HepG2 (cell line): Measurements from ENCODE around the gene NDRG3. TPM values are rescaled to one million over a fixed set of nuclear protein-coding genes. Genes with fewer than 3 reads are reported as not detected.
A peak's percentile ranks its signal among the peaks of the same experiment; 100 is the strongest.

ENCODE experiments used
- ATAC-seq: fragments of 200-7000 bp; cut with Tn5 transposase; 3 replicates; pipeline ENCODE4 v1.9.1; 2020; ENCODE audit warnings: mild to moderate bottlenecking, moderate library complexity
- BruUV-seq: library from RNA; stranded (reverse); fragments of 400-500 nt; replicated peaks from 2 replicates; lab custom pipeline; 2021; lab: Mats Ljungman, UMichigan
- CTCF ChIA-PET: fragments of 300-600 bp; formaldehyde crosslinking; extraction: SDS; loops from one replicate; lab custom pipeline; 2021; ENCODE audit warnings: low total read pairs, inconsistent platforms, low intra/inter-chr PET ratio; lab: Yijun Ruan, JAX
- POLR2A ChIA-PET: fragments of 350-600 bp; sonication (Branson Sonifier 250); formaldehyde crosslinking; loops from one replicate; lab custom pipeline; 2020; ENCODE audit warnings: antibody characterized with exemption, inconsistent platforms; lab: Yijun Ruan, JAX
- DNase-seq: peaks from one replicate; pipeline ENCODE4 v3.0.0-alpha.2; 2015; ENCODE audit warnings: low spot score
- FAIRE-seq: peaks from 3 replicates; lab custom pipeline; 2011; peaks lifted over from hg19 to GRCh38; lab: Jason Lieb, UNC
- H2AFZ ChIP-seq: one replicate; pipeline ENCODE4 v1.6.1; 2011; ENCODE audit warnings: low read length, inconsistent platforms
- H3K27ac ChIP-seq: fragments of 300-600 bp; 3 replicates; pipeline ENCODE4 v1.8.0; 2011; ENCODE audit warnings: mixed run types, mild to moderate bottlenecking, mixed read lengths, low read length, inconsistent platforms; ENCODE audit not compliant: insufficient read depth; ENCODE audit errors: extremely low read length
- H3K27me3 ChIP-seq, 2 experiments: fragments of 200-600 bp in 1 of 2; 2 replicates in 1 of 2; 3 replicates in 1 of 2; pipeline versions ENCODE4 v1.6.0 to v1.8.0; 2011; ENCODE audit warnings: low read length in 2 of 2, mild to moderate bottlenecking in 2 of 2, moderate library complexity in 2 of 2, inconsistent platforms in 1 of 2; ENCODE audit not compliant: insufficient read depth in 2 of 2, control insufficient read depth in 1 of 2
- H3K36me3 ChIP-seq, 2 experiments: fragments of 200-600 bp in 1 of 2; replicated peaks in 1 of 2; 2 replicates in 1 of 2; 3 replicates in 1 of 2; pipeline versions ENCODE4 v1.5.1 to v1.8.0; 2011; ENCODE audit warnings: low read length in 2 of 2, inconsistent platforms in 1 of 2; ENCODE audit not compliant: insufficient read depth in 2 of 2, control insufficient read depth in 1 of 2
- H3K4me1 ChIP-seq: 2 replicates; pipeline ENCODE4 v1.5.1; 2012; ENCODE audit warnings: low read length, inconsistent platforms; ENCODE audit not compliant: insufficient read depth
- H3K4me2 ChIP-seq: 2 replicates; pipeline ENCODE4 v1.6.0; 2011; ENCODE audit warnings: low read depth, low read length, inconsistent platforms
- H3K4me3 ChIP-seq, 3 experiments: fragments of 200-600 bp in 1 of 3; sonication (generic), shearing (Covaris generic) in 1 of 3; replicated peaks in 1 of 3; 2 replicates each; pipeline ENCODE4 v1.5.1; 2011 to 2016; ENCODE audit warnings: low read length in 3 of 3, inconsistent platforms in 2 of 3, low read depth in 2 of 3, mild to moderate bottlenecking in 2 of 3, control low read depth in 1 of 3, mixed read lengths in 1 of 3; ENCODE audit not compliant: insufficient read depth in 1 of 3
- H3K79me2 ChIP-seq: one replicate; pipeline ENCODE4 v1.6.1; 2011; ENCODE audit warnings: low read length, inconsistent platforms; ENCODE audit not compliant: insufficient read depth
- H3K9ac ChIP-seq: 2 replicates; pipeline ENCODE4 v1.6.0; 2011; ENCODE audit warnings: mild to moderate bottlenecking, low read depth, low read length, inconsistent platforms; ENCODE audit not compliant: insufficient read depth
- H3K9me3 ChIP-seq: 2 replicates; pipeline ENCODE4 v1.5.1; 2012; ENCODE audit warnings: mild to moderate bottlenecking, low read length
- H4K20me1 ChIP-seq: 2 replicates; pipeline ENCODE4 v1.6.0; 2011; ENCODE audit warnings: inconsistent platforms, mild to moderate bottlenecking, low read length, moderate library complexity; ENCODE audit not compliant: insufficient read depth
- BORCS8-MEF2B ChIP-seq: sonication (generic); formaldehyde crosslinking; IDR thresholded peaks from 2 replicates; pipeline ENCODE4 v1.8.0; 2022; ENCODE audit warnings: mild to moderate bottlenecking, missing genetic modification reagents
- FOXO4 ChIP-seq: sonication (generic); formaldehyde crosslinking; conservative IDR thresholded peaks from 2 replicates; pipeline ENCODE4 v1.8.1; 2023; ENCODE audit warnings: missing genetic modification reagents
- GABPA ChIP-seq, 2 experiments: IDR thresholded peaks; 2 replicates each; pipeline ENCODE4 v1.6.1; 2011 to 2016; ENCODE audit warnings: low read depth in 2 of 2, low read length in 1 of 2, missing biosample characterization in 1 of 2, missing genetic modification characterization in 1 of 2
- HMGXB4 ChIP-seq, 2 experiments: sonication (generic) in 1 of 2; formaldehyde crosslinking in 1 of 2; IDR thresholded peaks; 2 replicates each; pipeline versions ENCODE4 v1.4.0 to v1.6.1; 2018 to 2020; ENCODE audit warnings: missing genetic modification reagents in 2 of 2, borderline replicate concordance in 1 of 2, low read depth in 1 of 2, mild to moderate bottlenecking in 1 of 2, missing biosample characterization in 1 of 2
- MAFK ChIP-seq, 2 experiments: IDR thresholded peaks in 1 of 2; conservative IDR thresholded peaks in 1 of 2; 2 replicates each; pipeline ENCODE4 v1.6.1; 2011; ENCODE audit warnings: improper control_type of control experiment in 2 of 2, low read length in 2 of 2
- MEIS2 ChIP-seq: sonication (generic); formaldehyde crosslinking; IDR thresholded peaks from 2 replicates; pipeline ENCODE4 v1.9.0; 2021; ENCODE audit warnings: mild to moderate bottlenecking, missing genetic modification reagents
- RBFOX2 ChIP-seq: fragments of 200-400 bp; formaldehyde crosslinking; IDR thresholded peaks from 2 replicates; pipeline ENCODE4 v1.6.1; 2017; ENCODE audit warnings: low read depth, mild to moderate bottlenecking, low read length
- RFX1 ChIP-seq: fragments of 450-650 bp; IDR thresholded peaks from 2 replicates; pipeline ENCODE4 v1.6.1; 2017
- SRSF9 ChIP-seq: fragments of 200-400 bp; formaldehyde crosslinking; IDR thresholded peaks from 2 replicates; pipeline ENCODE4 v1.6.1; 2018; ENCODE audit warnings: borderline replicate concordance, mild to moderate bottlenecking, low read depth, low read length; ENCODE audit not compliant: insufficient read depth, poor library complexity, severe bottlenecking
- UBTF ChIP-seq: sonication (generic); formaldehyde crosslinking; IDR thresholded peaks from 2 replicates; pipeline ENCODE4 v1.4.0; 2020; ENCODE audit warnings: mild to moderate bottlenecking, missing genetic modification reagents
- ZBTB39 ChIP-seq: sonication (generic); formaldehyde crosslinking; IDR thresholded peaks from 2 replicates; pipeline ENCODE4 v1.5.0; 2020; ENCODE audit warnings: missing genetic modification reagents
- ZNF121 ChIP-seq: sonication (generic); formaldehyde crosslinking; IDR thresholded peaks from 2 replicates; pipeline ENCODE4 v1.5.0; 2020; ENCODE audit warnings: mild to moderate bottlenecking, missing genetic modification reagents
- ZNF484 ChIP-seq: sonication (generic); formaldehyde crosslinking; IDR thresholded peaks from 2 replicates; pipeline ENCODE4 v1.5.1; 2020; ENCODE audit warnings: mild to moderate bottlenecking, low read depth, missing genetic modification reagents, borderline replicate concordance
- ZNF589 ChIP-seq: sonication (generic); formaldehyde crosslinking; conservative IDR thresholded peaks from 2 replicates; pipeline ENCODE4 v1.8.0; 2022; ENCODE audit warnings: mild to moderate bottlenecking, moderate library complexity, missing genetic modification reagents
- ZNF674 ChIP-seq: sonication (generic); formaldehyde crosslinking; IDR thresholded peaks from 2 replicates; pipeline ENCODE4 v1.5.0; 2020; ENCODE audit warnings: low read depth, mild to moderate bottlenecking, missing genetic modification reagents
- WGBS: methylation state at CpG from one replicate; pipeline ENCODE4 v1.1.6; 2017; ENCODE audit warnings: low lambda C conversion rate; 5-methylcytosine and 5-hydroxymethylcytosine counted together
- in situ Hi-C: cut with HindIII; loops from 2 replicates; pipeline ENCODE4 v1.10.0; 2017; ENCODE audit warnings: low pct_unique_long_range_greater_than_20kb; ENCODE audit not compliant: extremely low pct_ligation_motif_present
- intact Hi-C: fragments of 100-400 bp; cut with micrococcal nuclease; formaldehyde crosslinking; loops from one replicate; pipeline ENCODE4 v1.10.0; 2022; ENCODE audit not compliant: unreplicated experiment
- polyA plus RNA-seq, 8 experiments: library from polyadenylated mRNA; depleted of rRNA in 3 of 8; stranded (reverse) in 7 of 8; unstranded in 1 of 8; fragments of >200 nt; fragmentation: Illumina TruSeq in 4 of 8; extraction: Trizol in 4 of 8; gene quantifications; 2 replicates each; pipeline versions ENCODE4 v1.2.1 to v1.2.3, GENCODE V29; 2011 to 2016; ENCODE audit warnings: low read depth in 4 of 8, missing spikeins in 1 of 8, mixed read lengths in 1 of 8; ENCODE audit not compliant: insufficient read depth in 1 of 8
- total RNA-seq, 5 experiments: library from RNA; depleted of rRNA; stranded (reverse); fragments of >200 nt; fragmentation: Illumina TruSeq; extraction: Trizol; gene quantifications; 2 replicates each; pipeline ENCODE4 v1.2.3, GENCODE V29; 2016; ENCODE audit warnings: low read depth in 1 of 5

The NDRG3 gene
- total and polyA plus RNA-seq, 2 of the 13 experiments (the other 11 are each of a cell fraction or from before 2014, with no cell fraction given), result 36.0 to 40.5 TPM

GRCh38 chr20:36644032-36644705 is 101.7 kb downstream of the NDRG3 start:
- Histone ChIP-seq H3K79me2 (no peaks in the 10 kb centered on the region), H3K36me3 (no peaks in the 10 kb centered on the region), H4K20me1 (no peaks in the 10 kb centered on the region), H2AFZ (no peak overlapping the region), H3K4me2 (no peak overlapping the region), H3K4me1 (peaks cover 92% of the 10 kb centered on the region), H3K9me3 (no peaks in the 10 kb centered on the region), H3K9ac (0 out of 2 replicates have a peak overlapping the region, but pooled peaks have one; percentile 9), H3K27me3 (no peaks in the 10 kb centered on the region), H3K4me3 (no peak overlapping the region), H3K27ac (peak overlapping the region; percentile 79)
- no TSS peak for BruUV-seq
- POLR2A ChIA-PET, result interaction anchor here (1.4 to 1.9 kb wide), 2 partner anchors 11 to 184 kb away, joined by 3 to 15 read pairs; no protein-coding TSS in a partner anchor
- in situ Hi-C loops (no loop called here), intact Hi-C loops (no loop called here)
- no peak for ATAC-seq
- 91% methylated on average over 5 of the region's 5 CpGs for WGBS
- CTCF ChIA-PET, result no interaction called here
- no peak for FAIRE-seq
- DNase-seq, result no peak
- no peak for TF ChIP-seq RBFOX2
- no peak for TF ChIP-seq SRSF9
- TF ChIP-seq MEIS2, result 0 out of 2 replicates have a peak, but pooled peaks have one; percentile 29
- TF ChIP-seq ZNF589 (CRISPR knock-in tag), result no peak
- no peak for TF ChIP-seq ZNF674 (CRISPR knock-in tag)
- TF ChIP-seq UBTF, result 0 out of 2 replicates have a peak, but pooled peaks have one; percentile 30
- TF ChIP-seq BORCS8-MEF2B (CRISPR knock-in tag), result peak; percentile 73
- no peak for TF ChIP-seq HMGXB4 (CRISPR knock-in tag; IDR thresholded peaks at IDR 0.05; ENCODE audit: borderline replicate concordance in 1 of 2, low read depth in 1 of 2)
- 0 out of 2 replicates have a peak, but pooled peaks have one; percentile 54 for TF ChIP-seq FOXO4
- 0 out of 2 replicates have a peak, but pooled peaks have one; percentile 55 for TF ChIP-seq ZBTB39 (CRISPR knock-in tag)
- no peak for TF ChIP-seq ZNF484 (CRISPR knock-in tag)
- peak; percentile 15; the same call in 1 of the 2 replicates for TF ChIP-seq GABPA (IDR thresholded peaks at IDR 0.05; ENCODE audit: low read depth, low read length)
- no peak for TF ChIP-seq GABPA (CRISPR knock-in tag; IDR thresholded peaks at IDR 0.05; ENCODE audit: low read depth)
- TF ChIP-seq RFX1, result no peak
- peak; percentile 90 for TF ChIP-seq ZNF121
- TF ChIP-seq MAFK (conservative IDR thresholded peaks at IDR 0.05 in 1 of 2, IDR thresholded peaks at IDR 0.05 in 1 of 2; ENCODE audit: low read length in 2 of 2), result no peak
